ENCODE data around the gene DDB1.

- TF ChIP-seq CTCF (conservative IDR thresholded peaks at IDR 0.05; ENCODE audit: low read depth, low read length): no peak
- no peak for TF ChIP-seq SMC3 (IDR thresholded peaks at IDR 0.05; ENCODE audit: low read depth, low read length)
- no peak for TF ChIP-seq BHLHE40 (IDR thresholded peaks at IDR 0.05; ENCODE audit: low read depth, low read length)
- no peak for TF ChIP-seq POLR2A (IDR thresholded peaks at IDR 0.05; ENCODE audit: low read depth, low read length)
- no peak for TF ChIP-seq RAD21 (IDR thresholded peaks at IDR 0.05; ENCODE audit: low read length)
- TF ChIP-seq MXI1 (IDR thresholded peaks at IDR 0.05; ENCODE audit: borderline replicate concordance, low read depth, low read length): no peak
- no peak for TF ChIP-seq ELK1 (IDR thresholded peaks at IDR 0.05; ENCODE audit: borderline replicate concordance, low read depth, low read length)
- TF ChIP-seq CHD1 (IDR thresholded peaks at IDR 0.05; ENCODE audit: low read depth, low read length): no peak
- TF ChIP-seq MAZ (IDR thresholded peaks at IDR 0.05; ENCODE audit: borderline replicate concordance, low read depth, low read length): no peak
- no peak for TF ChIP-seq RCOR1 (IDR thresholded peaks at IDR 0.05; ENCODE audit: insufficient replicate concordance, low read length)
- no peak for TF ChIP-seq MAFK (IDR thresholded peaks at IDR 0.05; ENCODE audit: low read depth, low read length)
These were observed 26.6 kb upstream of the DDB1 start for GRCh38 chr11:61359516-61359915.
